Muscle layer of colon (tissue), 2 donors: ENCODE measurements around the gene TPSAB1.
"Not testable (repeated sequence)": the region's sequence is repeated elsewhere in the genome, so short reads cannot be mapped to it uniquely, and the experiment has no call there.

ENCODE experiments used
- H3K27ac ChIP-seq: one replicate; pipeline ENCODE4 v1.7.0; 2013; ENCODE audit warnings: low read depth, mild to moderate bottlenecking, low read length, moderate library complexity
- H3K27me3 ChIP-seq, 2 donors: one replicate each; pipeline ENCODE4 v1.7.0; 2013; ENCODE audit warnings: low read length in 2 of 2, mild to moderate bottlenecking in 2 of 2; ENCODE audit not compliant: insufficient read depth in 2 of 2, control insufficient read depth in 1 of 2
- H3K36me3 ChIP-seq: one replicate; pipeline ENCODE4 v1.7.0; 2013; ENCODE audit warnings: mild to moderate bottlenecking, low read length; ENCODE audit not compliant: insufficient read depth
- H3K4me1 ChIP-seq: one replicate; pipeline ENCODE4 v1.7.0; 2013; ENCODE audit warnings: mild to moderate bottlenecking, low read length; ENCODE audit not compliant: insufficient read depth
- H3K4me3 ChIP-seq, 2 donors: one replicate each; pipeline ENCODE4 v1.7.0; 2013; ENCODE audit warnings: low read length in 2 of 2, low read depth in 1 of 2, mild to moderate bottlenecking in 1 of 2, moderate library complexity in 1 of 2
- H3K9ac ChIP-seq: one replicate; pipeline ENCODE4 v1.7.0; 2013; ENCODE audit warnings: low read length
- H3K9me3 ChIP-seq: one replicate; pipeline ENCODE4 v1.7.0; 2013; ENCODE audit warnings: mild to moderate bottlenecking, low read length
- donor health status: abdominal sarcoma.
- donor health status: Adenocarcinoma of cecum.

Gene TPSAB1

DNA sequence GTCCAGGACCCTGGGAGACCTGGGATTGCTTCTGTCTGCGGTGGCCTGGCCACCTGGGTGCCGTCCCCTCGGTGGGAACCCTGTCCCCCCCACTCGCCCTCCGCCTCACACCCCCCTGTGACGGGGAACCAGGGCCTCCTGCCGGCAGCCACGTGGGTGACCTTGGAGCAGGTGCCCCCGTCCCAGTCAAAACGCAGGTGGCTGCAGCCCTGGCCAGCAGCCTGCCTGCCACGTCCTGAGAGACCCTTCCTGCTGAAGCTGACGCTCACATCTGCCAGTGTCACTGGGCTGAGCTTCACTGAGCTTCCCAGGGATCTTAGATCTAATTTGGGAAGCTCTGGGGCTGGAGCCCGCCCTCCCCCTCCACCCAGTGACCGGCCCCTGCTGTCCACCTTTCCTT, 13.8 kb upstream of the TPSAB1 start:
- not testable (repeated sequence) for H3K9ac ChIP-seq, H3K27me3 ChIP-seq, H3K4me3 ChIP-seq, H3K4me1 ChIP-seq, H3K9me3 ChIP-seq, H3K27ac ChIP-seq, H3K36me3 ChIP-seq

DNA sequence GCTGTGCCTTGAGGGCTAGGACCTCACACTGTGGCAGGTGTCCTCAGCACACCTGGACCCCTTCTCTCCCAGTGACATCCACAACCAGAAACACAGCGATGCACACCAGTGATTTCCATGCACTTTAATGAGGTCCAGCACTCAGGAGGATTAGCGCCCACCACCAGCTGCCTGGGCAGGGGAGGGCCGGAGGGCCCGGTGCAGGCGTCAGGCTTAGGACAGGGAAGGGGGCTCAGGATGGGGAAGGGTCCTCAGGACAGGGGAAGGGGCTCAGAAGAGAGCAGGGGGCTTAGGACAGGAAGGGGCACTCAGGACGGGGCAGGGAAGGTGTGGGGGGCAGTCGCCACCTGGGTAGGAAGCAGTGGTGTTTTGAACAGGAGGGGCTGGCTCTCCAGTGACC, 12.3 kb upstream of the TPSAB1 start:
- not testable (repeated sequence) for H3K9me3 ChIP-seq, H3K27ac ChIP-seq, H3K4me3 ChIP-seq, H3K27me3 ChIP-seq, H3K36me3 ChIP-seq, H3K4me1 ChIP-seq, H3K9ac ChIP-seq

DNA sequence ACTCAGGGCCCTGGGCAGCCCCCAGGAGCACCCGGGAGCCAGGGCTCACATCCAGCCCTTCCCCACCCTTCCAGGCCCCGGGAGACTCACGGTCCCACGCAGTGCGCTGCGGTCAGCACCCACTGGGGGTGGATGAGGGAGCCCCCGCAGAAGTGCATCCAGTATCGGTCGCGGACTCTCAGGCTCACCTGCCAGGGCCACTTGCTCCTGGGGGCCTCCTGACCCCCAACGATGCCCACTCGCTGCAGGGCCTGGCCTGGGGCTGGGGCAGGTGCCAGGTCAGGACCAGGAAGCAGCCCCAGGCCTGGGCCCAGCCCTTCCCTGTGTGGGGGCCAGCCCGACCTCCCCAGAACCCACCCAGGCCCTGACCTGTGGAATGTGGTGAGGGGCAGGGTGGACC, 11.0 kb upstream of the TPSAB1 start:
- H3K36me3 ChIP-seq, H3K9me3 ChIP-seq, H3K27me3 ChIP-seq, H3K4me3 ChIP-seq, H3K9ac ChIP-seq, H3K4me1 ChIP-seq, H3K27ac ChIP-seq: not testable (repeated sequence)

DNA sequence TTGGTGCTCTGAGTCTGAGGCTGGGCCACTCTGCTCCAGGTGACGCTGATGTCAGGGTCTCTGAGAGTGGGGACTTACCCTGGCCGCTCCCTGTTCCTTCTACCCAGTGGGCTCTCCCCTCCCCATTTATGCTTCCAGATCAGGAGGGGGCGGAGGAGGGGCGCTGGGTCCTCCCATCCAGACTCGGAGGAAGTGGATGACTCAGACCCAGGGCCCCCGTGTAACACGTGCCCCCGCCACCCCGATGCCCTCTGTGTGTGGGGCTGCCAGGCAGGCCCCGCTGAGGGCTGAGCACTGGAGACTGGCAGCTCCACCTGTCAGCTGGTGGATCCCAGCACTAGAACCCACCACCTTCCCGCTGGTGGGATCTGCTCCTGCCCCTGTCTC, 10.4 kb upstream of the TPSAB1 start, which contains the start of gene TPSB2:
Gene TPSB2, minus strand, starts transcription at position 101 of the 387 bp plus-strand sequence. CDS start 233 bp downstream, outside the sequence.
- H3K9me3 ChIP-seq, H3K9ac ChIP-seq, H3K27me3 ChIP-seq, H3K27ac ChIP-seq, H3K36me3 ChIP-seq, H3K4me3 ChIP-seq, H3K4me1 ChIP-seq: not testable (repeated sequence)

DNA sequence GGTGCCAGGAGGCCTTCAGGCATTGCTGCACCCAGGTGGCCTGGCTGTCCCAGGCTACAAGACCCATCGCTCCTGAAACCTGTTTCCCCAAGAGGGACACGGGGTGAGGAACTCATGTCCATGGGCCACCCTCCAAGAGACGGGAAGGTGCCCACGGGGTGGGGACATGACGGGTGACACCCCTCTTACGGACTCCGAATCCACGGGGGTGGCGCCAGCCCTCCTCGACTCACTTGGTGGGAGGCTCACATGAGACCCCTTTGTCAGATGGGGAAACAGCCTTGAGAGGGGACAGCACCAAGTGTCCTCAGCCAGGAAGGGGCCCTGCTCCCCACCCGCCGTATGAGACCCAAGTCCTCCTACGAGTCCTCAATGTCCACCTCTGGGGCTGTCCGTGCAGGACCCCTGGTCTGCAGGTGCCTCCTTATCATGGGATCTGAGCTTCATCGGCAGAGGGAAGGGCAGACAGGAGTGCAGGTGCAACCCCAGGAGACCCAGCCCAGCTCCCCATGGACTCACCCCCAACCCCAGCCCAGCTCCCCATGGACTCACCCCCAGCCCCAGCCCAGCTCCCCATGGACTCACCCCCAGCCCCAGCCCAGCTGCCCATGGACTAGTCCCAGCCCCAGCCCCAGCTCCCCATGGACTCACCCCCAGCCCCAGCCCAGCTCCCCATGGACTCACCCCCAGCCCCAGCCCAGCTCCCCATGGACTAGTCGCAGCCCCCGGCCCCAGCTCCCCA, 9.9 kb upstream of the TPSAB1 start:
- not testable (repeated sequence) for H3K9ac ChIP-seq, H3K4me1 ChIP-seq, H3K4me3 ChIP-seq, H3K27ac ChIP-seq, H3K27me3 ChIP-seq, H3K36me3 ChIP-seq, H3K9me3 ChIP-seq

DNA sequence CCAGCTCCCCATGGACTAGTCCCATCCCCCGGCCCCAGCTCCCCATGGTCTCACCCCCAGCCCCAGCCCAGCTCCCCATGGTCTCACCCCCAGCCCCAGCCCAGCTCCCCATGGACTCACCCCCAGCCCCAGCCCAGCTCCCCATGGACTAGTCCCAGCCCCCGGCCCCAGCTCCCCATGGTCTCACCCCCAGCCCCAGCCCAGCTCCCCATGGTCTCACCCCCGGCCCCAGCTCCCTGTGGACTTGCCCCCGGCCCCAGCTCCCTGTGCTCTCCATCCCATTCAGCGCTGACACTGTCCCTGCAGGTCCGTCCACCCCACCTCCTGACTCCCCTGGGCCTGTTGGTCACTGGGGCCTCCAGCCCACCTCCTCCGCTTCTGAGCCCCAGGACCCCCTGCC, 9.2 kb upstream of the TPSAB1 start:
- H3K36me3 ChIP-seq, H3K27me3 ChIP-seq, H3K9me3 ChIP-seq, H3K4me1 ChIP-seq, H3K27ac ChIP-seq, H3K9ac ChIP-seq, H3K4me3 ChIP-seq: not testable (repeated sequence)

DNA sequence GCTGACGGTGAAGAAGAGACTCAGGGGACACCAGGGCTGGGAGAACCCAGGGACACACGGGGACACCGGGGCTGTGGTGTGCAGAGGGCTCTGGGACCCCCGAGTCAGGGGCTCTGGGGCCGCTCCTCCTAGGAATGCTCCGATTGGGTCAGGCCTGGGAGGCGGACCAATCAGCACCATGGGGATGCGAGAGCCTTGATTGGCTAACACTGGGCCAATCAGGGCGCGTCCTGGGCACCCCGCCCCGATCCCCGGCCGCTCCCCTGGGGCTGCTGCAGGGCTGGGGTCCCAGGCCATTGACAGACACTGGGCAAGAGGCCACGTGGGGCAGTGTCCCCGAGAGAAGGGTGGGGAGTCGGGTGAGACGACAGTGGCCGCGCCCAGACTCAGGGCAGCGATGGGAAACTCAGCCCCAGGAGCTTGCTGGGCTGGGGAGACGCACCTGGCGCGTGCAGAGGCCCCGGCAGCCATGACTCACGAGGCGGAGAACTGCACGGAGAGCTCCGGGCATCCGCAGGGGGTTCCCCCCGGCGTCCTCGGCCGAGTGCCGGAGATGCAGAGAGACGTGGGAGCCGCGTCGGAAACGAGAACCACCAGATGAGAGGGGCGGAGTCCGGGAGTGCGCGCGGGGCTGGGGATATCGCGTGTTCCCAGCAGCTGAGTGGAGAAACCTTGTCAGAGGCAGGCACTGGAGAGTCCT, 8.3 kb upstream of the TPSAB1 start:
- not testable (repeated sequence) for H3K27ac ChIP-seq, H3K27me3 ChIP-seq, H3K4me1 ChIP-seq, H3K9ac ChIP-seq, H3K9me3 ChIP-seq, H3K36me3 ChIP-seq, H3K4me3 ChIP-seq

DNA sequence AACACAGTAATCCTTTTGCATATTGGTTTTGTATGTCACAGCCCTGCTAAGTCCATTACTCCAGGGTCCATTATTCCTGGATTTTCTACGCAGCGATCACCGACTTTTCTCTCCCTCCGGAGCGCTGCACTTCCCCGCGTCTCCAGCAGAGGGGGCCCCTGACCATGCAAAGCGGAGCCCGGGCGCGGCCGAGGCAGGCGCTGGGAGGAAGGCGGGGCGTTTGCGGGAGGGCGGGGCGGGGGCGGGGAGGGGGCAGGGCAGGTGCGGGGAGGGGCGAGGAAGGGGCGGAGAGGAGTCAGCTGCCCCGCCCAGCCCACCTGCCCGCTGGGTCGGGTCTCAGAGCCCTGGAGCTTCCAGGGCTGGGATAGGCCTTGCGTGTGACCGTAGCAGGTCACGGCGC, 3.8 kb upstream of the TPSAB1 start:
- not testable (repeated sequence) for H3K36me3 ChIP-seq, H3K27me3 ChIP-seq, H3K9me3 ChIP-seq, H3K4me1 ChIP-seq, H3K9ac ChIP-seq, H3K27ac ChIP-seq, H3K4me3 ChIP-seq

DNA sequence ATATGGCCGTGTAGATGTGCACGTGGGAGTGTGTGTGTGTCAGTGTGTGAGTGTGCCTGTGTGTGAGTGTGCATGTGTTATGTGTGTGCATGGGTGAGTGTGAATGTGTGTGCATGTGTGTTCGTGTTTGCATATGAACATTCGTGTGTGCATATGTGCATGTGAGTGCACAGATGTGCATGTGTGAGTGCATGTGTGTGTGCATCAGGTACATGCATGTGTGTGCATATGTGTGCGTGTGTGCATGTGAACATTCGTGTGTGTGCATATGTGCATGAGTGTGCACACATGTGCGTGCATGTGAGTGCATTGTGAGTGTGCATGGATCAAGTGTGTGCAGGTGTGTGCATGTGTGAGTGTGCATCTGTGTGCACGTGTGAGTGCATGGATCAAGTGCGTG, 2.5 kb upstream of the TPSAB1 start:
- H3K9me3 ChIP-seq = no peaks in the 10 kb centered on the region
- H3K27ac ChIP-seq = no peak overlapping the region
- no peak overlapping the region for H3K9ac ChIP-seq
- no peak overlapping the region for H3K4me3 ChIP-seq
- no peaks in the 10 kb centered on the region for H3K4me1 ChIP-seq
- no peaks in the 10 kb centered on the region for H3K36me3 ChIP-seq
- no peaks in the 10 kb centered on the region for H3K27me3 ChIP-seq

DNA sequence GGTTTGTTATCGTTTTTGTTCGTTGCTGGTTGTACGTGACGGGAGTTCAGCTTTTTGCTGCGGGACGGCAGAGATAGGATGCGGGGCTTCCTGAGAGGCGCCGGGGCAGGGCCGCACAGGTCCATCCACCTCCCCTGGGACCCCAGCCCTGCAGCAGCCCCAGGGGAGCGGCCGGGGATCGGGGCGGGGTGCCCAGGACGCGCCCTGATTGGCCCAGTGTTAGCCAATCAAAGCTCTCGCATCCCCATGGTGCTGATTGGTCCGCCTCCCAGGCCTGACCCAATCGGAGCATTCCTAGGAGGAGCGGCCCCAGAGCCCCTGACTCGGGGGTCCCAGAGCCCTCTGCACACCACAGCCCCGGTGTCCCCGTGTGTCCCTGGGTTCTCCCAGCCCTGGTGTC, 1.6 kb upstream of the TPSAB1 start:
- H3K27me3 ChIP-seq, H3K36me3 ChIP-seq, H3K4me1 ChIP-seq, H3K4me3 ChIP-seq, H3K9me3 ChIP-seq, H3K27ac ChIP-seq, H3K9ac ChIP-seq: not testable (repeated sequence)

DNA sequence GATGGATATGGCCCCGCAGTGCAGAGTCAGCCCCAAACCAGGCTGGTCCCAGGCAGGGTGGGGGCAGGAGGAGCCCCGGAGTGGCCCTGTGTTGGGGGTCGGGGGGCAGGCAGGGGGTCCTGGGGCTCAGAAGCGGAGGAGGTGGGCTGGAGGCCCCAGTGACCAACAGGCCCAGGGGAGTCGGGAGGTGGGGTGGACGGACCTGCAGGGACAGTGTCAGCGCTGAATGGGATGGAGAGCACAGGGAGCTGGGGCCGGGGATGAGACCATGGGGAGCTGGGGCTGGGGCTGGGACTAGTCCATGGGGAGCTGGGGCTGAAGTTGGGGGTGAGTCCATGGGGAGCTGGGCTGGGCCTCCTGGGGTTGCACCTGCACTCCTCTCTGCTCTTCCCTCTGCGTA, 930 bp upstream of the TPSAB1 start:
- H3K27ac ChIP-seq, H3K9me3 ChIP-seq, H3K36me3 ChIP-seq, H3K4me3 ChIP-seq, H3K9ac ChIP-seq, H3K4me1 ChIP-seq, H3K27me3 ChIP-seq: not testable (repeated sequence)

DNA sequence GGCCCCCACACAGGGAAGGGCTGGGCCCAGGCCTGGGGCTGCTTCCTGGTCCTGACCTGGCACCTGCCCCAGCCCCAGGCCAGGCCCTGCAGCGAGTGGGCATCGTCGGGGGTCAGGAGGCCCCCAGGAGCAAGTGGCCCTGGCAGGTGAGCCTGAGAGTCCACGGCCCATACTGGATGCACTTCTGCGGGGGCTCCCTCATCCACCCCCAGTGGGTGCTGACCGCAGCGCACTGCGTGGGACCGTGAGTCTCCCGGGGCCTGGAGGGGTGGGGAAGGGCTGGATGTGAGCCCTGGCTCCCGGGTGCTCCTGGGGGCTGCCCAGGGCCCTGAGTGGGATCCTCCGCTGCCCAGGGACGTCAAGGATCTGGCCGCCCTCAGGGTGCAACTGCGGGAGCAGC, 576 bp downstream of the TPSAB1 start:
- not testable (repeated sequence) for H3K36me3 ChIP-seq, H3K4me1 ChIP-seq, H3K9me3 ChIP-seq, H3K4me3 ChIP-seq, H3K27ac ChIP-seq, H3K9ac ChIP-seq
- H3K27me3 ChIP-seq = peaks cover 0 to 10% of the 10 kb centered on the region in 2 donors
